KOPT-K1 (cell line): ENCODE data around the gene ALOXE3.
"Not testable (repeated sequence)": the region's sequence is repeated elsewhere in the genome, so short reads cannot be mapped to it uniquely, and the experiment has no call there.

Experiments used
- H3K27ac ChIP-seq: fragments of 200-600 bp; sonication (generic); 2 replicates; pipeline ENCODE4 v1.5.1; 2016; ENCODE audit warnings: antibody characterized with exemption, mild to moderate bottlenecking, low read depth, low read length; ENCODE audit not compliant: poor library complexity, severe bottlenecking
- H3K36me3 ChIP-seq: fragments of 200-600 bp; sonication (generic); 2 replicates; pipeline ENCODE4 v1.5.1; 2017; ENCODE audit warnings: antibody characterized with exemption, mild to moderate bottlenecking, low read length, moderate library complexity; ENCODE audit not compliant: insufficient read depth
- H3K9me3 ChIP-seq: fragments of 200-600 bp; sonication (generic); 2 replicates; pipeline ENCODE4 v1.5.1; 2017; ENCODE audit warnings: antibody characterized with exemption, low read length, mild to moderate bottlenecking; ENCODE audit not compliant: insufficient read depth, poor library complexity, severe bottlenecking

ALOXE3 gene

GRCh38 chr17:8072341-8072728 is 46.0 kb downstream of the ALOXE3 start:
- Histone ChIP-seq H3K27ac (no peak overlapping the region), H3K36me3 (no peaks in the 10 kb centered on the region), H3K9me3 (no peaks in the 10 kb centered on the region)

- no peak overlapping the region for H3K27ac ChIP-seq
- no peaks in the 10 kb centered on the region for H3K9me3 ChIP-seq
- H3K36me3 ChIP-seq = no peaks in the 10 kb centered on the region
These were observed 46.8 kb downstream of the ALOXE3 start for GRCh38 chr17:8071496-8071895.

- no peaks in the 10 kb centered on the region for H3K9me3 ChIP-seq
- no peaks in the 10 kb centered on the region for H3K36me3 ChIP-seq
These were observed 48.8 kb downstream of the ALOXE3 start for GRCh38 chr17:8069587-8069860.

GRCh38 chr17:8068736-8069586 is 49.4 kb downstream of the ALOXE3 start:
- Histone ChIP-seq H3K36me3 (no peaks in the 10 kb centered on the region), H3K9me3 (no peaks in the 10 kb centered on the region), H3K27ac (no peak overlapping the region)

More at GRCh38 chr17:8069587-8069860, 48.8 kb downstream of the ALOXE3 start:
- H3K27ac ChIP-seq = no peak overlapping the region

GRCh38 chr17:8067806-8068205 is 50.5 kb downstream of the ALOXE3 start:
- no peaks in the 10 kb centered on the region for H3K36me3 ChIP-seq
- no peak overlapping the region for H3K27ac ChIP-seq
- H3K9me3 ChIP-seq = no peaks in the 10 kb centered on the region

- no peaks in the 10 kb centered on the region for H3K9me3 ChIP-seq
- no peaks in the 10 kb centered on the region for H3K36me3 ChIP-seq
- no peak overlapping the region for H3K27ac ChIP-seq
These were observed 51.2 kb downstream of the ALOXE3 start for GRCh38 chr17:8066841-8067775.

- Histone ChIP-seq H3K36me3 (no peaks in the 10 kb centered on the region), H3K27ac (no peak overlapping the region)
These were observed 53.7 kb downstream of the ALOXE3 start for GRCh38 chr17:8064561-8065019.

GRCh38 chr17:8063761-8064534 is 54.4 kb downstream of the ALOXE3 start:
- Histone ChIP-seq H3K36me3 (no peaks in the 10 kb centered on the region), H3K9me3 (no peaks in the 10 kb centered on the region), H3K27ac (no peak overlapping the region)

More at GRCh38 chr17:8064561-8065019, 53.7 kb downstream of the ALOXE3 start:
- H3K9me3 ChIP-seq = no peaks in the 10 kb centered on the region

- Histone ChIP-seq H3K9me3 (no peaks in the 10 kb centered on the region), H3K36me3 (no peaks in the 10 kb centered on the region), H3K27ac (no peak overlapping the region)
These were observed 55.4 kb downstream of the ALOXE3 start for GRCh38 chr17:8062807-8063483.

- no peaks in the 10 kb centered on the region for H3K36me3 ChIP-seq
- H3K27ac ChIP-seq = no peak overlapping the region
- H3K9me3 ChIP-seq = no peaks in the 10 kb centered on the region
These were observed 55.9 kb downstream of the ALOXE3 start for GRCh38 chr17:8062435-8062806.

GRCh38 chr17:8061851-8062250 is 56.5 kb downstream of the ALOXE3 start:
- H3K9me3 ChIP-seq, H3K27ac ChIP-seq, H3K36me3 ChIP-seq: not testable (repeated sequence)

- Histone ChIP-seq H3K9me3 (no peaks in the 10 kb centered on the region), H3K27ac (no peak overlapping the region), H3K36me3 (no peaks in the 10 kb centered on the region)
These were observed 58.0 kb downstream of the ALOXE3 start for GRCh38 chr17:8060274-8060673.

GRCh38 chr17:8059131-8059530 is 59.2 kb downstream of the ALOXE3 start:
- H3K27ac ChIP-seq = no peak overlapping the region
- H3K36me3 ChIP-seq = no peaks in the 10 kb centered on the region

GRCh38 chr17:8057691-8058114 is 60.6 kb downstream of the ALOXE3 start:
- no peaks in the 10 kb centered on the region for H3K36me3 ChIP-seq
- H3K27ac ChIP-seq = no peak overlapping the region
- no peaks in the 10 kb centered on the region for H3K9me3 ChIP-seq

More at GRCh38 chr17:8059131-8059530, 59.2 kb downstream of the ALOXE3 start:
- H3K9me3 ChIP-seq = no peaks in the 10 kb centered on the region
